Osteoblast (primary cell): ENCODE measurements around the gene ALKBH1. TPM values are rescaled to one million over a fixed set of nuclear protein-coding genes. Genes with fewer than 3 reads are reported as not detected.
"Not testable (repeated sequence)": the region's sequence is repeated elsewhere in the genome, so short reads cannot be mapped to it uniquely, and the experiment has no call there.

Experiments
- DNase-seq: peaks from one replicate; pipeline ENCODE4 v3.0.0; 2011; ENCODE audit warnings: low spot score, mixed read lengths; ENCODE audit not compliant: insufficient read length; ENCODE audit errors: missing footprints
- H2AFZ ChIP-seq: 2 replicates; pipeline ENCODE4 v1.6.0; 2011; ENCODE audit warnings: mild to moderate bottlenecking, low read length
- H3K27ac ChIP-seq: 2 replicates; pipeline ENCODE4 v1.5.1; 2011; ENCODE audit warnings: mild to moderate bottlenecking, low read depth, low read length, moderate library complexity
- H3K27me3 ChIP-seq: 2 replicates; pipeline ENCODE4 v1.6.0; 2012; ENCODE audit warnings: mild to moderate bottlenecking, control low read depth, inconsistent platforms, low read length, moderate library complexity; ENCODE audit not compliant: insufficient read depth
- H3K36me3 ChIP-seq: 2 replicates; pipeline ENCODE4 v1.5.1; 2011; ENCODE audit warnings: mild to moderate bottlenecking, low read length, control low read depth, moderate library complexity; ENCODE audit not compliant: insufficient read depth
- H3K4me1 ChIP-seq: 2 replicates; pipeline ENCODE4 v1.5.1; 2011; ENCODE audit warnings: mild to moderate bottlenecking, low read length, control low read depth, moderate library complexity; ENCODE audit not compliant: insufficient read depth
- H3K4me2 ChIP-seq: 2 replicates; pipeline ENCODE4 v1.6.0; 2011; ENCODE audit warnings: mild to moderate bottlenecking, low read length; ENCODE audit not compliant: insufficient read depth
- H3K4me3 ChIP-seq: fragments of 200-600 bp; sonication (generic); 3 replicates; pipeline ENCODE4 v1.5.1; 2012; ENCODE audit warnings: mild to moderate bottlenecking, low read length, inconsistent platforms; ENCODE audit not compliant: insufficient read depth
- H3K79me2 ChIP-seq: 2 replicates; pipeline ENCODE4 v1.6.0; 2012; ENCODE audit warnings: mild to moderate bottlenecking, low read length, control low read depth, inconsistent platforms; ENCODE audit not compliant: insufficient read depth
- H3K9me3 ChIP-seq: 2 replicates; pipeline ENCODE4 v1.5.1; 2011; ENCODE audit warnings: low read depth, low read length, control low read depth
- H4K20me1 ChIP-seq: 2 replicates; pipeline ENCODE4 v1.6.0; 2012; ENCODE audit warnings: mild to moderate bottlenecking, low read length, control low read depth; ENCODE audit not compliant: insufficient read depth
- CTCF ChIP-seq: IDR thresholded peaks from 2 replicates; pipeline ENCODE4 v1.5.1; 2011; ENCODE audit warnings: mild to moderate bottlenecking, low read depth, low read length, moderate library complexity; ENCODE audit errors: extremely low read depth
- total RNA-seq: library from RNA; depleted of rRNA; stranded (reverse); fragments of >200 nt; gene quantifications from 2 replicates; pipeline ENCODE4 v1.2.3, GENCODE V29; 2012

Gene ALKBH1
- total RNA-seq, 1 donor = 7.6 TPM

DNA sequence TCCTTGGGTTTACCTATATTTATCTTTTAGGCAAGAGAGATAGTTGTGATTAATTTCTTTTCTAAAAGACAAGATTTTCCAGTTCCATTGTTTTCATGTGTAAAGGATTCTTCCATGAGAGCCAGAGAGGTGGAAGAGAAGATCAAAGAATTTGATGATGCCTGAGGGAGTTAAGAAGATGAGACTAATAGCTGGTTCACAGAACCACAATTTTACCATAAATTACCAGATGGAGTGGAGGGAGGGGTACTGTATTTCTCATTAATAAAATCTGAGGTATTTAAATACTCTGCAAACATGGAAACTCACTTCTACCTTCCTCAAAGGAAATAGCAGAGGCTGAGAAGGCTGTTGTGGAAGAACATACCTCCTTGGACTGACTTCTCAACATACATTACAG, 34.6 kb downstream of the ALKBH1 start:
- TF ChIP-seq CTCF = no peak
- DNase-seq = no peak
- no peaks in the 10 kb centered on the region for H3K9me3 ChIP-seq
- H3K4me1 ChIP-seq = no peaks in the 10 kb centered on the region
- no peak overlapping the region for H3K4me3 ChIP-seq
- H4K20me1 ChIP-seq = no peaks in the 10 kb centered on the region
- peaks cover 26% of the 10 kb centered on the region for H3K36me3 ChIP-seq
- H2AFZ ChIP-seq = no peak overlapping the region
- H3K79me2 ChIP-seq = no peaks in the 10 kb centered on the region
- H3K27ac ChIP-seq = no peak overlapping the region
- no peaks in the 10 kb centered on the region for H3K27me3 ChIP-seq
- no peak overlapping the region for H3K4me2 ChIP-seq

GRCh38 chr14:77667331-77667730, 40.5 kb downstream of the ALKBH1 start:
- H3K4me3 ChIP-seq = no peak overlapping the region
- no peaks in the 10 kb centered on the region for H3K36me3 ChIP-seq
- no peak for TF ChIP-seq CTCF
- H3K4me1 ChIP-seq = peaks cover 5% of the 10 kb centered on the region
- no peaks in the 10 kb centered on the region for H3K79me2 ChIP-seq
- no peaks in the 10 kb centered on the region for H4K20me1 ChIP-seq
- no peaks in the 10 kb centered on the region for H3K27me3 ChIP-seq
- no peaks in the 10 kb centered on the region for H3K9me3 ChIP-seq
- H3K4me2 ChIP-seq = no peak overlapping the region
- H3K27ac ChIP-seq = no peak overlapping the region
- DNase-seq = no peak
- no peak overlapping the region for H2AFZ ChIP-seq

- Histone ChIP-seq H3K79me2 (no peaks in the 10 kb centered on the region), H3K36me3 (no peaks in the 10 kb centered on the region), H3K27ac (no peak overlapping the region), H3K9me3 (no peaks in the 10 kb centered on the region), H3K4me2 (no peak overlapping the region), H3K4me1 (peaks cover 5% of the 10 kb centered on the region), H3K27me3 (no peaks in the 10 kb centered on the region), H2AFZ (no peak overlapping the region), H3K4me3 (no peak overlapping the region), H4K20me1 (no peaks in the 10 kb centered on the region)
- no peak for TF ChIP-seq CTCF
- no peak for DNase-seq
These were observed 44.5 kb downstream of the ALKBH1 start for GRCh38 chr14:77663293-77663692.

DNA sequence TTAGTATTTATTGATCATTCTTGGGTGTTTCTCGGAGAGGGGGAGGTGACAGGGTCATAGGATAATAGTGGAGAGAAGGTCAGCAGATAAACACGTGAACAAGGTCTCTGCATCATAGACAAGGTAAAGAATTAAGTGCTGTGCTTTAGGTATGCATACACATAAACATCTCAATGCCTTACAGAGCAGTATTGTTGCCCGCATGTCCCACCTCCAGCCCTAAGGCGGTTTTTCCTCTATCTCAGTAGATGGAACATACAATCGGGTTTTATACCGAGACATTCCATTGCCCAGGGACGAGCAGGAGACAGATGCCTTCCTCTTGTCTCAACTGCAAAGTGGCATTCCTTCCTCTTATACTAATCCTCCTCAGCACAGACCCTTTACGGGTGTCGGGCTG, 46.3 kb downstream of the ALKBH1 start:
- H4K20me1 ChIP-seq, H3K27ac ChIP-seq, H3K36me3 ChIP-seq, H3K9me3 ChIP-seq, H3K4me2 ChIP-seq, H3K27me3 ChIP-seq, H3K79me2 ChIP-seq, H3K4me3 ChIP-seq, H3K4me1 ChIP-seq, H2AFZ ChIP-seq, DNase-seq: not testable (repeated sequence)
